Myocyte (in vitro differentiated cells): ENCODE measurements around the gene CACNA2D1. TPM values are rescaled to one million over a fixed set of nuclear protein-coding genes. Genes with fewer than 3 reads are reported as not detected.
A peak's percentile ranks its signal among the peaks of the same experiment; 100 is the strongest.
"Not testable (repeated sequence)": the region's sequence is repeated elsewhere in the genome, so short reads cannot be mapped to it uniquely, and the experiment has no call there.

ENCODE experiments used
- DNase-seq: peaks from one replicate; pipeline ENCODE4 v3.0.0-alpha.2; 2012; ENCODE audit warnings: low read depth
- total RNA-seq: library from RNA; depleted of rRNA; stranded (reverse); fragments of >200 nt; gene quantifications from 2 replicates; pipeline ENCODE4 v1.2.3, GENCODE V29; 2014

The CACNA2D1 gene
- total RNA-seq, 1 donor from 2014 or later: 231 TPM

DNA sequence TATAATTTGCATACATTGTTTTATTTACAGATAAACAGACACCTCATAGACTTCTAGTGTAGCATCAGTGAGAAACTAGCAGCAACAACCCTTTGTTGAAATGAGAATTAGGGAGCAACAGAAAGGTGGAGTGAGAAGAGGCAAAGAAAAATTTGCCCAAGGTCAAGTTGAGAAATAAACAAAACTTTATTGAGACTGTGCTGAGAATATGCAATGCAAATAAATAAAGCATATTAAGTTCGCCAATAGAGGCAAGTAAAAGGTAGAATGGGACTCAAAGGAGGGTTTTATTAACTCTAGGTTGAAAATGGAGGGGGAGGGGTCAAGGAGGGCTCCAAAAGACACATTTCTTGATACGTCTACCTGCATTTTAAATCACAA lies 49.7 kb downstream of the CACNA2D1 start:
- DNase-seq: no peak

DNA sequence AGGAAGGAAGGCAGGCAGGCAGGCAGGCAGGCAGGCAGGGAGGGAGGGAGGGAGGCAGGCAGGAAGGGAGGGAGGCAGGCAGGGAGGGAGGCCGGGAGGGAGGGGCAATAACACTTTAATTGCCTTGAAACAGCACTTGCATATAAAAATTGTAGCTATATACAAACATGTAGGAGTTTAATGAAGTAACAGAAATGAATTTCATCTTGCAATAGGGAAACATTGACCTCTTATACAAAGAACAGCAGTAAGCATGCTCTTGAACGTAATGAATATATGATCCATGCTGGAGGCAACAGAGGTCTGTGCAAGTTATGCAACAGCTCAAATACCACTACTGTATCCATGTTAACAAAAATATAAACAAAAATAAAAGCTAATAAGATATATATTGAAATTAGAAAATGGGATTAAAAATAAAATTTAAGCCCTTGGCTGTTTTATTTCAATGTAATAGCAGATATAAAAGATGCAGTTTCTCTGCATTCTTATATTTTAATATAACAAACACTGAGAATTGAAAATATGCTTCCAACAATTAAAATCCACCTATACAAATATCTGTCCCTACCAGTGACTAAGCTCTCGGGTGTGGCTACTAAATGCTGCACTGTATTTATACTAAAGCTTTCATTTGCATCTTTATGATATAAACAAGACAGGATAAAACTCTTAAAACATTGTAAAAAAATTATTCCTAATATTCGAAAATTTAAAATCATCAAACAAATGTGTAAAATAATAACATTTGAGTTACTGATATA lies 50.3 kb downstream of the CACNA2D1 start:
- DNase-seq: no peak

DNA sequence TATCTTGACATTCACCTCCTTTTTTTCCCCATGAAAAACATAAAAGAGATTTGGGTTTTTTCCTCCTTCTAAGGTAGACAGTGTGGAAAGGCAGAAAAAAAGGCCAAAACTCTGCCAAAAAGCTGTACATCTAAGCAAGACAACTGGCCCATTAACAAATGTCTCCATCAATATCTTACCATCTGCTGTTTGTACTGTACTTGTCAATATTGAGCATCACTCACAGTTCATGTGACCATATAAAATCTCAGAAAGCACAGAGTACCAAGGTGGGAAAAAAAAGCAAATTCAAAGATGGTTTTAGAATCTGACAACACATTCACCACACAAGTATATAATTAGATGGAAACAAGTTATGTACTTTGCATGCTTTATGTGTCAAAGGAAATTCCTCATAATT lies 52.6 kb downstream of the CACNA2D1 start:
- no peak for DNase-seq

DNA sequence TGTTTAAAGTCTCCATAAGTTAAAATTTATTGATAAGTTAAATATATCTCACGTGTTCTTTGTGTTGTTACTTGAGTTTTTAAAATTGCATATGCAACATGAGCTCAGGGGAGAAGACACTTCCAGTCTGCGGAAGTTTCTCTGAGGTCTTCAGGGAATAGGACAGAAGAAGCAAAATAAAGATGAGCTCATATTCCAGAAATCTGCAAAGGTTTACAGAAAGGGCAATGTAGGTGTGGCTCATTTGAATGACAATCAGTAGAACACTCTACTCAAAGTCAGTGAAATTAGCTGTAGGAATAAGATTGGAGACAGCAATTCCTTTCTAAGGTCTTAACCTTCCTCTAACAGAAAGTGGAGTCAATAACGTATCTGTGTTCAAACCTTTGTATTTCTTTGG lies 53.7 kb downstream of the CACNA2D1 start:
- DNase-seq: no peak

DNA sequence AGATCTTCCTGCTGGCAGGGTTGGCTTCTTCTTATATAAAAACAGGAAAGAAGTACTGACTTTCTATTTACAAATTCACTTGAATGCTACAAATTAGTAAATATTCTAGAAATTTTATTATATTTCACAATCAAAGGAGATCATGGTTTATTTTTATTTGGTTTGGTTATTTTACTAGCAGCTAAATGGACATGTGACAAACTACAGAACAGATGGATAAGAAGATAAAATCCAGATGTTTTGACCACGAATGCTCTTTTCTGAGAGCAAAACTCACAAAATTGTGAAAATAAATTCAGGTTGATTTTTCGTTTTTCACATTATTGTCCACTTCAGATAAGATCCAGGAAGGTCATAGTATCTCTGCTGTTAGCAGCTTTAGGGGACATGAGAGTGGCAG lies 55.4 kb downstream of the CACNA2D1 start:
- peak; percentile 29 for DNase-seq

DNA sequence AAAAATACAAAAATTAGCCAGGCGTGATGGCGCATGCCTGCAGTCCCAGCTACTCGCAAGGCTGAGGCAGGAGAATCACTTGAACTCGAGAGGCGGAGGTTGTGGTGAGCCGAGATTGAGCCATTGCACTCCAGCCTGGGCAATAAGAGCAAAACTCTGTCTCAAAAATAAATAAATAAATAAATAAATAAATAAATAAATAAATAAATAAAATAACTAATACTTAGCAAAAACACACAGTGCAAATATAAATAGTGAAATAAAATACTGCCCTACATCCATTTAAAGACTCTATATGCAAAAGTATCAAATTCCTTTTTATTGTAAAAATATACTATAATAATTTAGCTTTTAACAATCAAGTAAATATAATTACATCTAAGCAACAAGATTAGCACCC lies 57.0 kb downstream of the CACNA2D1 start:
- not testable (repeated sequence) for DNase-seq

DNA sequence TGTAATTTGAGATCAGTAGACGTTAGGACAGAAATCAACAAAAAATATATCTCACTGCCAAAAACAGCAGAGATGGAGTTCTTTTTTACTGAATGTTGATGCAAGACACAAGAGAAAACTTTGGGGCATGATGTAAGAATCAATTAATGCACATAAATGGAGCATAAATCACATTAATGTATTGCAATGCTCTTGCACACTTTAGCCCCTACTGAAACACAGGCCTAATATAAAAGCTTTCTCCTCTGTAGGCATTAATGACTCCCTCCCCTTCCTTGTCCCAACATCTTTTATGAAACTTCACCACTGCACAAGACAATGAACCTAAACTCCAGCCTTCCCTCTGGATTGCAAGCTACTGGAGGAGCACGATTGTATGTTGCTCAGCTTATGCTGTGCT lies 58.8 kb downstream of the CACNA2D1 start:
- DNase-seq: no peak

DNA sequence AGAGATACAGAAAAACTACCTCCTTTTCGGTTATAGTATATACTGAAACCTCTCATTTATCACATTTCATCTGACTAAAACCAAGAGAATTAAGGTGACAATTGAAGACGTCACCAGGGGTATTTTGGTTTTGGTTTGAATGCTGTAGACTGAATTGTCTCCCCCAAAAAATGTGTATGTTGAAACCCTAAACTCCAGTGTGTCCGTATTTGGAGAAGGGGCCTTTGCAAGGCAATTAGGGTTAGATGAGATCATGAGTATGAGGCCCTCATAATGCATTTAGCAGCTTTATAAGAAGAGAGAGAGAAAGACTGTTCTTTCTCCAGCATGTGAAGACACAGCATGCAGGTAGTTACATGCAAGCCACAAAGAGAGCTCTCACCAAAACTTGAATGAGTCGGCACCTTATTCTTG lies 59.5 kb downstream of the CACNA2D1 start:
- DNase-seq: no peak

DNA sequence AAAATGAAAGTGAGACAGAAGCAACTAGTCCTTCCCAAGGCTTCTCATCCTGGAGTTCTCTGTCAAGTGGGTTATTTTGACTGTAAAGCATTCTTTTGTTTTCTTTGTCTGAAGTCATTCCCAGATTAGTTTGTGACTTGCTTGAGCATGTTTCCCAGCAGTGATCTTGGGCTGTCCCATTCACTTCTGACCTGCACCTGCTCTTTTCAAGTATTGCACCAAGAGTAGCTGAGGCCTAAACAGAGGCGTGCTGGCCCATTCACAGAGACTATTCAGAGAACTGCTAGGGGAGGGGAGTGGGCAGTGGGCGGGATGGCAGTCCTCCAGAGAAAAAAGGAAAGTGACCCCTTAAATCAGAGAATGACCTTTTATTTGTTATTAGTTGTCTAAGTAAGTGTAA lies 61.3 kb downstream of the CACNA2D1 start:
- DNase-seq: peak; percentile 84

DNA sequence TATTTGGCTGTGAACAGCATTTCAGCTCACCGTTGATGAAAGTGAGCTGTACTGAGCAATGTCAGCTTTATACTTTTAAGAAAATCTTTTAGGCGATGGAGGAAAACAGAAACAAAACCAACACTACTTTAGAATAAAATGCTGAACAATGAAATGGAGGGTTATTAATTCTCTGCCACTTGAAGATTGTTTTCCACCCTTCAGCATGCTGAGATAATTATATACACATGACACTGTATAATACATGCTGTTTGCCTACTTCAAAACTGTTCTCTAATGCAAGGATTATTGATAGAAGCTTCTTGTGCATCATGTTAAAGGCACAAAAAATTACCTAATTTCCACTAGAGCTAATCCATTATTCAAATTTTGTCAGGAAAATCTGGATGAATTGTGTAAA lies 66.8 kb downstream of the CACNA2D1 start:
- no peak for DNase-seq

DNA sequence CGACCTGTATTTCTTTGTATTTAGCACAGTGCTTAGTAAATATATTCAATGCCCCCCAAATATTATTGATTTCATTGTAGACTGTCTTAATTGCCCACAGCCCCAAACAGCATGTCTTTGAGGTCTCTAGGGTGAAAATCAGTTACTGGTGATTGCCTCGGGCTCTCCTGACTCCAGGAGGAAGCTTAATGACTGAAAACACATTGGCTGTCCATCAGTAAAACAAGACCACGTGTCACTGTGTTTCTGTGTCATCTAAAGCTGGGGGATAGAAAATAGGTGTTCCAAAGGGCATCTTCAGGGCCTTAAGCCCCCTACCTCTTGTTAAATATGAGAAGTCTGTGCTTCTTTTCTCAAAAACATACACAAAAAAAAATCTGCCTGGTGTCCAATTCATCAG lies 67.9 kb downstream of the CACNA2D1 start:
- DNase-seq: no peak

DNA sequence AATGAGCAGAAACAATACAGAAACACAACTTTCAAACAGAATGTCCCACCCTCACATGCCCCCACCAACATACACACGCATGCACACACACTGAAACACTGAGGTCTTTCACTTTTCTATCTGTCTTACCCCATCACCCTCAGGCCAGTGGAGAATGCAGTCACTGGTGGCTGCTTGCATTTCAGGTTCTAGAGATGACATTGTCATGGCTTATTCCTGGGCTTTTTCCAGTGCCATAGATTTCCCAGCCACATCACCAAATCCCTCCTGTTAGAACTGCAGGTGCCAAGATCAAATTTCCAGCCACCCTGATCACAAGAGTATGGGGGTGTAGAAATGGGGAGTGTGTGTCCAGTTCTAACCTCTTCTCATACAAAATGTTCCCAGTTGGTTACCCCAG lies 68.4 kb downstream of the CACNA2D1 start:
- no peak for DNase-seq

DNA sequence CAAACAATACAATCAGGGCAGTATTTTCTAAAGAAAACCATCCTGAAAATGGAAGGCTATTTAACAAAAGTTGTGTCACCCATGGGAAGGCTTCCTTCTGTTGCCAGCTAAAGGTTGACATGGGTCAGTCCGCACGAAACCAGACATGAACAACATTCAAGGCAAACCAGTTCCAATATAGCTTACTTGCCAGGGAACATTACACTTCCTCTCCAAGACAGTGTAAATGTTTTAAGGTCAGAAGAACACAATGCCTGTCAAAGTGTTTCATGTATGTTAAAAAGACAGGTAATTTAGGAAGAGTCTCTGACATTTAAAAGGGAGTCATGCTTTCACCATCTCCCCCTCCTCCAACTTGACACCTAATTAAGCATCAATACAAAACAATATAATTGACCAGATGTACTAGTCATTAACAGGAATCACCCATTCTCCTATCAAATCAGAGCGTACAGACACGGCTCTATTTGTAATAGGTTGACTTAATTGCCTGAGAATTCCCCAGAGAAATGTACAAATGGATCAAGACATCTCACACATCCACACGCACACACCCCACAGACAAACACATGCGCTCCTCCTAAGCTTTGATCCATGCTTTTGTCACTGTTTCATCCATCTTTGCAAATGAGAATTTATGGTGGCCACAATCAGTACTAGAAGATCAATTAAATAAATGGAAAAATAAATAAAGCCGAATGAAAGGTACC lies 69.5 kb downstream of the CACNA2D1 start:
- DNase-seq: no peak

DNA sequence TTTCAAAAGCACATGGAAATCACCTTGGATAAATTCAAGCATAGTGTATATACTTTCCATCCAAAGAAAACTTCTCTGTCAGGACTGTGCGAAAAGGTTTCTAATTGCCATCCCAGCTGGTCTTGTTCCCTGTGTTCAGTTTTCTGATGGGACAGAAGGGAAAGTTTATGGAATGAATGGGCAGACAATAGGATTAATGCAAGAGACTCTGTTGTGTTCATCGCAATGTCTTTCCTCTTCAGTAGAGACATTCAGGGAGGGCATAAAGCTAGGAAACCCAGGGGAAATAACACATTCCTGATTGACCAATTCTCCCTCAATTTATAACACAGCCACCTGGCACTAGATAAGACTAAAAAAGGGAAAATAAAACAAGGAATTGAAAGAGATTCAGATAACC lies 78.9 kb downstream of the CACNA2D1 start:
- DNase-seq: no peak

DNA sequence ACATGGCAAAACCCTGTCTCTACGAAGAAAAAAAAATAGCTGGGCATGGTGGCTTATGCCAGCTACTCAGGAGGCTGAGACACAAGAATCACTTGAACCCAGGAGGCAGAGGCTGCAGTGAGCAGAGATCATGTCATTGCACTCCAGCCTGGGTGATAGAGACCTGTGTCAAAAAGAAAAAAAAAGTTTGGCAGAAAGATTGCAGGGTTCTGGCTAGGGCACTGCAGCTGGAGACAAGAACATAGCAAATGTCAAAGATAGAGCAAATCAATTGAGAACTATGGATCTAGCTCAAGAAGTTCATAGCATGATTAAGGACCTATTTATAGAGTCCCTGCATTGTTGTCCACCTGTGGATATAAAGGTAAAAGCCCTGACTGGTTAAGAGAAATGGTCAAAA lies 79.5 kb downstream of the CACNA2D1 start:
- no peak for DNase-seq

DNA sequence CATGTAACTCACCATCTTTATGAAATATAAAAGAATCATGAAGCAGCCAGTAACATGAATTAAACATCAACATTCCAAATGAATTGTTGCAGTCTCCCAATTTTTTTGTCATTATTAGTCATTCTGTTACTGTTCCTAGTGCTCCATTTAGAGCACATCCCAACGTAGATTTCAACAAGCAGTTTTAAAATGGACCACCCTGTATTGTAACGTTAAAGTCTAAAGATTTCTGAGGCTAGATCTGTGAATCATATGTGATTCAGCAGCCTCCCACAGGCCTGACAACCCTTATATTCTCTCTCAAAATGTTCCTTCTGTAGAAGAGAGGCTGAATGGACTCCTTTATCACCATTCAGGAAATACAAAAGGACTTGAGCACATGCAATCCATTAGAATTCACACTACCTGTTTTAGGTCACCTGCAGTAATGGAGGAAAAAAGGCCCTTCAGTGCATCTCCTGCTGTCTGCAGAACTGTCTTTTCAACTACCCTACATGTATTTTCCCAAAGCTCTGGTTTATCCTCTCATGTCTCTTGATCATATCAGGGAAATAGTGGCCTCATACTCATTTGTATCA lies 81.4 kb downstream of the CACNA2D1 start:
- no peak for DNase-seq

DNA sequence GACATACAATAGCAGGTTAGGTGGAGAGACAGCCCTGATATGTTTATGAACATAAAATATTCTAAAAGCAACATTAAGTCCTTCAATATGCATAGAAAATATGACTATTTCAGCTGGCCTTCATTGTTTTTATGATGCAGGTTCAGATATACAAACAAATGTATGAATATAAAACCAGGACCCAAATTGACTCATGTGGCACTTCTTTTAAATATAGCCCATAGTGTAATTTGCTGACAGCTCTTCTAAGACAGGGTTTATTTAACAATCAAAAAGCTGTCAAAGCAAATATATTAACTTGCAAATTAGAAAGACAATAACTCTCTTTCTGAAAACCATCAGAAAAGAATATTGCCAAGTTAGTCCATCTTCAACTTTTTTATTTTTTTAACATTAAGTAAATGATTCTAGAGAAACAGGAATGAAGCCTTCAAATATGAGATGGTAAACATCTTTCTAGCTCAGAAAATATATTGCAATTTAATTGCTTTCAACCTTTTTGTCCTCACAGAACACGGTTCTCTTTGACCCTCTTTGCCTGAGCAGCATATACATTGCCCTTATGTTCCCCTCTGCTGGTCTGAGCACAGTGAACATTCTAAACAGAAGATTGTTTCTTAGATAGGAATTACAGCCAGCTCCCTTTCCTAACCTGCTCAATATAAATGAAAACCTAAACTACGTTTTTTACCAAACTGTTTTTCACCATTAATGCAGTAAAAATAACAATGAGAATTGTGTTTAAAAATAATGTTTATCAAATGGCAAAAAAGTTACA lies 82.8 kb downstream of the CACNA2D1 start:
- DNase-seq: no peak

DNA sequence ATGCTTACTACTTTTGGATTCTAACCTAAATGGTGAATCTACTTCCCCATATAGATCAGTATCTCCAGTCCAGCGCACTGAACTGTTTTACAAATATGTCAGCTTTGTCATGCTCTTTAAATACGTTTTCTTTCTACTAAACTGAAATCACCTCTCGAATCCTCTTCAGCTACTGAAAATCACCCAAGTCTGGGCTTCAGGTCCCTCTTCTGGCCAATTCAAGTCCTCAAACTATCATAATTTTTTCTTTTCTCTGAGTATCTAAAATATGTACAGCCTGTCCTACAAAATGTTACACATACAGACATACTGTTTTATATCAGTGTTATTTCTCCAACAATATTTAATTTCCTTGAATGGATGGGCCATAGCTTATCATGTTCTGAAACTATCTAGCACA lies 84.2 kb downstream of the CACNA2D1 start:
- DNase-seq: no peak

DNA sequence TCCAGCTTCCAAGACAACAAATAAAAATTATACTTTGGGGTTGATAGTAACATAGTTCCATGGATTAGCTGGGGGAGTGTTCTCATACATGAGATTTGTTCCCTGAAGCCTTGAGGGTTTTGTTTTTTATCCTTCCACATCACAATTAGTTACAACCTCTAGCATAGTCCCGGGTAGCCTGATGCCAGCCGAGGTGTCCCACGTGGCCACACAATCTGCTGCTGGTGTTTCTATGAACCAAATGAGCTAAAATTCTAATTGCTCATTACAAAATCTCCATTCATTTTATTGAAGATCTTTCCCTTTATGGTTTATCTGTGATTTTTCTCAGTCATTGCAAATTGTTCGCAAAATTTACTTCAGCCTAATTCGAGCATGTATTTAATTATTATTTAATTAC lies 84.7 kb downstream of the CACNA2D1 start:
- DNase-seq: no peak

DNA sequence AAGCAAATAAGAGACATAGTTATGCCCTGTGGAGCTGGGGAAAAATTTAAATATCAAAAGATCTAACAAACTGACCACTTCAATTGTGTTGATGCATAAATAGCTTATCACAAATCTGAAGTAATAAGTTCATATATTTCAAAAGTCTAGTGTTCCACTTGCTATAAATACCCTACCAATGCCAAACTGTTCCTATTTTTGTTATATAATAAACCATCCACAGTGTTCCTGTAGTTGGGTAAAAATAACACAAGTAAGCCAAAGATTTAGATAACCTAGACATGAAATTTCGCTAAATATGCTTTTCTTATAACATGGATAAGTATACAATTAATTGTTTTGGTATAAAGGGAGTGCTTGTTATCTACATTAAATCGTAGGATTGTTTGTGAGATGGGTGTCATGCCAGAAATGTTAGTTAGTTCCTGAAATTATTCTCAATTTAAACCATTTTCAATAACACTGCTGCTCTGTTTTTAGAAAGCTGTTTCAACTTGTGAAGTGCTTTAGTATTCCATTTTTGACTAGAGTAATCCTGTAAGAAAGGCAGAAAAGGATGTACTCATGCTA lies 85.5 kb downstream of the CACNA2D1 start:
- DNase-seq: no peak

DNA sequence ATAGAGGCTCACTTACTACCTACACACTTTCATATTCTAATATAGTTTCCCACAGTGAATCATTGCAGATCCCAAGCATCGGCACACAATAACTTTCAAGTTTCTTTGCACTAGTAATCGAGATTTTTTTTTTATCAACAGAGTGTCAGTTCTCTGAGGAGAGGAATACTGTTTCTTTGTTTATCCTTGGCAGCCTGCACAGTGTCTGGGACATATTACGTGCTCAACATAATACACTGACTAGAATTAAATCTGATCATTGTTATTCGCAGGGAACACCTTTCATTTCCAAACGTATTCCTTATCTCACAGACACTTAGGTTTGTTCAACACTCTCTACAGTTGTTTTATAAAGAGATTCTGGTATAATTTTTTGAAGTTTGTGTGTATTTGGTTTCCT lies 95.3 kb downstream of the CACNA2D1 start:
- DNase-seq: no peak

DNA sequence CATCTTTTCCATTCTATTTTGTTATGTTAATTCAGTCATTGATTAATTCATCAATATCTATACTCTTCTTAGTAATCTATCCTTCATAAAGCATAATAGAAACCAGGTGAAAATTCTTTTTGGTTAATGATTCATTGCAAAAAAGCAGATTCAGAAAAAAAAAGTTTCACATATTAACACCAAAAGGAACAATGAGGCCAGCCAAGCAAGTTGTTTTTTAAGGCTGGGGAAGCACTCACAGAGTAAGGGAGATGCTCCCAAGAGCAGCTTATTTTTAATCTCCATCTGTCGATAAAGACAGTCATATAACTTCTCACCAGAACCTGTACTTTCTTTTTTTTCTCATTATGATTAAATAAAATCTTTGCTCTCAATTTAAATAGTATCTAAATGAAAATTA lies 95.8 kb downstream of the CACNA2D1 start:
- no peak for DNase-seq
